ENCODE results near the gene NABP1.

The NABP1 gene

DNA sequence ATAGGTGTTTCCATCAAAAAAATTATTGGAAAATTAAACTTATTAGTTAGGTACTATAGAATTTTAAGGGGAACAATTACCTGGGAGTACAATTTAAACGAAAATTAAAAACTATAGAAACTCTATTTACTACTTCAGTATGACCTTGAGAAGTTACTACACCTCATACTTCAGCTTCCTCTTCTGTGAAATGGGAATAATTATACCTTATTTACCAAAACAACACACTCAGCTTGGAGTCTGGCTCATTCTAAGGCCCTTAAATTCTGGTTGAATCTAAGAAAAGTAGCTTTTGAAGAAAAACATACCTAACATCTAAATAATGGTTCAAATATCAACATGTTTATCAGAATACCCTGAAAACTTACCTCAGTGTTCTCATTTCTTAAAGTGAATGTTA is 2.7 kb downstream of the NABP1 start:
- no peak overlapping the region for H3K4me3 ChIP-seq (ENCODE audit: low read depth, low read length)
- H3K27ac ChIP-seq: no peak overlapping the region
- DNase-seq: no peak
- H3K9me3 ChIP-seq (ENCODE audit: severe bottlenecking): no peaks in the 10 kb centered on the region
- no peaks in the 10 kb centered on the region for H3K27me3 ChIP-seq (ENCODE audit: insufficient read depth, low read depth, severe bottlenecking)
- peaks cover 6% of the 10 kb centered on the region; the same call in 1 of the 2 replicates for H3K36me3 ChIP-seq
- TF ChIP-seq, protein P1, sequence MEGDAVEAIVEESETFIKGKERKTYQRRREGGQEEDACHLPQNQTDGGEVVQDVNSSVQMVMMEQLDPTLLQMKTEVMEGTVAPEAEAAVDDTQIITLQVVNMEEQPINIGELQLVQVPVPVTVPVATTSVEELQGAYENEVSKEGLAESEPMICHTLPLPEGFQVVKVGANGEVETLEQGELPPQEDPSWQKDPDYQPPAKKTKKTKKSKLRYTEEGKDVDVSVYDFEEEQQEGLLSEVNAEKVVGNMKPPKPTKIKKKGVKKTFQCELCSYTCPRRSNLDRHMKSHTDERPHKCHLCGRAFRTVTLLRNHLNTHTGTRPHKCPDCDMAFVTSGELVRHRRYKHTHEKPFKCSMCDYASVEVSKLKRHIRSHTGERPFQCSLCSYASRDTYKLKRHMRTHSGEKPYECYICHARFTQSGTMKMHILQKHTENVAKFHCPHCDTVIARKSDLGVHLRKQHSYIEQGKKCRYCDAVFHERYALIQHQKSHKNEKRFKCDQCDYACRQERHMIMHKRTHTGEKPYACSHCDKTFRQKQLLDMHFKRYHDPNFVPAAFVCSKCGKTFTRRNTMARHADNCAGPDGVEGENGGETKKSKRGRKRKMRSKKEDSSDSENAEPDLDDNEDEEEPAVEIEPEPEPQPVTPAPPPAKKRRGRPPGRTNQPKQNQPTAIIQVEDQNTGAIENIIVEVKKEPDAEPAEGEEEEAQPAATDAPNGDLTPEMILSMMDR (IDR thresholded peaks at IDR 0.05; ENCODE audit: low read depth, low read length): no peak

- Histone ChIP-seq H3K27ac (no peak overlapping the region), H3K9me3 (ENCODE audit: severe bottlenecking) (no peaks in the 10 kb centered on the region), H3K4me3 (ENCODE audit: low read depth, low read length) (no peak overlapping the region), H3K27me3 (ENCODE audit: insufficient read depth, low read depth, severe bottlenecking) (no peaks in the 10 kb centered on the region), H3K36me3 (peaks cover 9% of the 10 kb centered on the region)
- TF ChIP-seq, protein P1 (IDR thresholded peaks at IDR 0.05; ENCODE audit: low read depth, low read length): no peak
- no peak for DNase-seq
Measured at GRCh38 chr2:191682126-191682525, 4.2 kb downstream of the NABP1 start.

- Histone ChIP-seq H3K4me3 (ENCODE audit: low read depth, low read length) (no peak overlapping the region), H3K27ac (no peak overlapping the region), H3K9me3 (ENCODE audit: severe bottlenecking) (no peaks in the 10 kb centered on the region), H3K27me3 (ENCODE audit: insufficient read depth, low read depth, severe bottlenecking) (no peaks in the 10 kb centered on the region), H3K36me3 (peaks cover 9% of the 10 kb centered on the region)
- TF ChIP-seq, protein P1 (IDR thresholded peaks at IDR 0.05; ENCODE audit: low read depth, low read length): no peak
- no peak for DNase-seq
Measured at GRCh38 chr2:191686066-191686465, 8.1 kb downstream of the NABP1 start.

DNA sequence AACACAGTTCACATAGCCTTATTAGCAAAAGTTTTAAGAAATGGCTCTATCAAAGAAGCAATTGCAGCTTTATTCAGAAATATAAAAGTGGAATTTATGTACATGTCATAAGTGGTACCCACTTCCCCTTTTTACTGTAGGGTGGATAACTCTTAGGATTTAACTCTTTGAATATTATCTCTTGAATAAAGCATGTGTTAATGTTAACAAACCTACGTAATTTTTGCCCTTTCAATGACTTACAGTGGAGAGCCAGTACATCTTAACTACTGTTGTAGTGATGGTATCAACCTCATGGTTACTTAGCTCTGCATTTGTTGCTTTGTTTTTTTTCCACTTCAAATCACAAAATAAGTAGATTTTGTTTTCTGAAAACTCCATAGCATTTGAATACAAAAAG is 8.8 kb downstream of the NABP1 start:
- no peak for DNase-seq
- H3K9me3 ChIP-seq (ENCODE audit: severe bottlenecking): no peaks in the 10 kb centered on the region
- H3K4me3 ChIP-seq (ENCODE audit: low read depth, low read length): no peak overlapping the region
- H3K27me3 ChIP-seq (ENCODE audit: insufficient read depth, low read depth, severe bottlenecking): no peaks in the 10 kb centered on the region
- H3K36me3 ChIP-seq: peaks cover 9% of the 10 kb centered on the region
- TF ChIP-seq, protein P1 (IDR thresholded peaks at IDR 0.05; ENCODE audit: low read depth, low read length): no peak
- H3K27ac ChIP-seq: no peak overlapping the region

GRCh38 chr2:191687867-191688266 is 9.9 kb downstream of the NABP1 start:
- Histone ChIP-seq H3K36me3 (peaks cover 9% of the 10 kb centered on the region), H3K27ac (no peak overlapping the region), H3K4me3 (ENCODE audit: low read depth, low read length) (no peak overlapping the region)

More at GRCh38 chr2:191687867-191688266, 9.9 kb downstream of the NABP1 start:
- DNase-seq: no peak
- no peaks in the 10 kb centered on the region for H3K9me3 ChIP-seq (ENCODE audit: severe bottlenecking)
- H3K27me3 ChIP-seq (ENCODE audit: insufficient read depth, low read depth, severe bottlenecking): no peaks in the 10 kb centered on the region
- TF ChIP-seq, protein P1 (IDR thresholded peaks at IDR 0.05; ENCODE audit: low read depth, low read length): no peak
